K562 (cell line): ENCODE results near the gene CLIP1. TPM values are rescaled to one million over a fixed set of nuclear protein-coding genes. Genes with fewer than 3 reads are reported as not detected.

Source experiments
- CBX5 ChIP-seq: IDR thresholded peaks from 2 replicates; pipeline ENCODE4 v1.6.1; 2014; ENCODE audit warnings: low read depth, borderline replicate concordance
- CXXC5 ChIP-seq: fragments of 250-450 bp; sonication (Bioruptor Pico); IDR thresholded peaks from 2 replicates; pipeline ENCODE4 v1.8.0; 2022; ENCODE audit warnings: inconsistent platforms, mild to moderate bottlenecking, moderate library complexity
- FOSL1 ChIP-seq: fragments of 200-800 bp; sonication (Bioruptor generic); conservative IDR thresholded peaks from 2 replicates; pipeline ENCODE4 v1.6.1; 2016; ENCODE audit warnings: missing genetic modification characterization, missing compliant biosample characterization
- RBM14 ChIP-seq: fragments of 200-400 bp; formaldehyde crosslinking; IDR thresholded peaks from 2 replicates; pipeline ENCODE4 v1.6.1; 2018; ENCODE audit warnings: low read depth, mild to moderate bottlenecking, low read length, moderate library complexity, borderline replicate concordance; ENCODE audit not compliant: insufficient read depth
- SPI1 ChIP-seq: IDR thresholded peaks from 2 replicates; pipeline ENCODE4 v1.6.1; 2011; ENCODE audit warnings: low read depth, low read length, control low read depth, borderline replicate concordance
- TEAD1 ChIP-seq, 2 experiments: fragments of 450-650 bp in 1 of 2; sonication (generic) in 1 of 2; formaldehyde crosslinking; IDR thresholded peaks; 2 replicates each; pipeline versions ENCODE4 v1.4.0 to v1.8.0; 2020 to 2022; ENCODE audit warnings: mild to moderate bottlenecking in 2 of 2, missing genetic modification reagents in 1 of 2
- YBX1 ChIP-seq: fragments of 450-650 bp; IDR thresholded peaks from 2 replicates; pipeline ENCODE4 v1.7.1; 2016; ENCODE audit warnings: mild to moderate bottlenecking
- polyA plus RNA-seq, 8 experiments: library from polyadenylated mRNA; depleted of rRNA in 4 of 8; stranded (reverse) in 5 of 8; unstranded in 3 of 8; fragments of >200 nt; fragmentation: Nextera tagmentation in 2 of 8; fragmentation: Illumina TruSeq in 1 of 8; extraction: Ambion mirVana in 2 of 8; extraction: Trizol in 1 of 8; gene quantifications; 2 replicates each; pipeline versions ENCODE4 v1.2.1 to v1.2.3, GENCODE V29; 2011 to 2014; ENCODE audit warnings: inconsistent platforms in 1 of 8, missing spikeins in 1 of 8
- total RNA-seq, 7 experiments: library from RNA; depleted of rRNA in 6 of 7; stranded (reverse); fragments of >200 nt in 6 of 7; fragmentation: Illumina TruSeq in 2 of 7; extraction: Trizol in 2 of 7; gene quantifications; 2 replicates each; pipeline versions ENCODE4 v1.2.1 to v1.2.3, GENCODE V29; 2011 to 2021; ENCODE audit warnings: low replicate concordance in 1 of 7
- TF ChIP-seq, protein P1 (sequence below): fragments of 150-350 bp; IDR thresholded peaks from 2 replicates; pipeline ENCODE4 v1.6.1; 2014; ENCODE audit warnings: low read depth, mild to moderate bottlenecking, low read length, borderline replicate concordance
- TF ChIP-seq, protein P2 (sequence below): fragments of 450-650 bp; IDR thresholded peaks from 2 replicates; pipeline ENCODE4 v1.6.1; 2016; ENCODE audit warnings: mild to moderate bottlenecking, moderate library complexity

CLIP1 gene
- total and polyA plus RNA-seq, 9 of the 15 experiments (the other 6 are each of a cell fraction or from before 2014, with no cell fraction given) = 5.8 to 33.9 (median 27.6) TPM

GRCh38 chr12:122366685-122367475, 55.6 kb downstream of the CLIP1 start (continued):
- TF ChIP-seq, protein P1, sequence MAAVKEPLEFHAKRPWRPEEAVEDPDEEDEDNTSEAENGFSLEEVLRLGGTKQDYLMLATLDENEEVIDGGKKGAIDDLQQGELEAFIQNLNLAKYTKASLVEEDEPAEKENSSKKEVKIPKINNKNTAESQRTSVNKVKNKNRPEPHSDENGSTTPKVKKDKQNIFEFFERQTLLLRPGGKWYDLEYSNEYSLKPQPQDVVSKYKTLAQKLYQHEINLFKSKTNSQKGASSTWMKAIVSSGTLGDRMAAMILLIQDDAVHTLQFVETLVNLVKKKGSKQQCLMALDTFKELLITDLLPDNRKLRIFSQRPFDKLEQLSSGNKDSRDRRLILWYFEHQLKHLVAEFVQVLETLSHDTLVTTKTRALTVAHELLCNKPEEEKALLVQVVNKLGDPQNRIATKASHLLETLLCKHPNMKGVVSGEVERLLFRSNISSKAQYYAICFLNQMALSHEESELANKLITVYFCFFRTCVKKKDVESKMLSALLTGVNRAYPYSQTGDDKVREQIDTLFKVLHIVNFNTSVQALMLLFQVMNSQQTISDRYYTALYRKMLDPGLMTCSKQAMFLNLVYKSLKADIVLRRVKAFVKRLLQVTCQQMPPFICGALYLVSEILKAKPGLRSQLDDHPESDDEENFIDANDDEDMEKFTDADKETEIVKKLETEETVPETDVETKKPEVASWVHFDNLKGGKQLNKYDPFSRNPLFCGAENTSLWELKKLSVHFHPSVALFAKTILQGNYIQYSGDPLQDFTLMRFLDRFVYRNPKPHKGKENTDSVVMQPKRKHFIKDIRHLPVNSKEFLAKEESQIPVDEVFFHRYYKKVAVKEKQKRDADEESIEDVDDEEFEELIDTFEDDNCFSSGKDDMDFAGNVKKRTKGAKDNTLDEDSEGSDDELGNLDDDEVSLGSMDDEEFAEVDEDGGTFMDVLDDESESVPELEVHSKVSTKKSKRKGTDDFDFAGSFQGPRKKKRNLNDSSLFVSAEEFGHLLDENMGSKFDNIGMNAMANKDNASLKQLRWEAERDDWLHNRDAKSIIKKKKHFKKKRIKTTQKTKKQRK = no peak
- TF ChIP-seq, protein P2, sequence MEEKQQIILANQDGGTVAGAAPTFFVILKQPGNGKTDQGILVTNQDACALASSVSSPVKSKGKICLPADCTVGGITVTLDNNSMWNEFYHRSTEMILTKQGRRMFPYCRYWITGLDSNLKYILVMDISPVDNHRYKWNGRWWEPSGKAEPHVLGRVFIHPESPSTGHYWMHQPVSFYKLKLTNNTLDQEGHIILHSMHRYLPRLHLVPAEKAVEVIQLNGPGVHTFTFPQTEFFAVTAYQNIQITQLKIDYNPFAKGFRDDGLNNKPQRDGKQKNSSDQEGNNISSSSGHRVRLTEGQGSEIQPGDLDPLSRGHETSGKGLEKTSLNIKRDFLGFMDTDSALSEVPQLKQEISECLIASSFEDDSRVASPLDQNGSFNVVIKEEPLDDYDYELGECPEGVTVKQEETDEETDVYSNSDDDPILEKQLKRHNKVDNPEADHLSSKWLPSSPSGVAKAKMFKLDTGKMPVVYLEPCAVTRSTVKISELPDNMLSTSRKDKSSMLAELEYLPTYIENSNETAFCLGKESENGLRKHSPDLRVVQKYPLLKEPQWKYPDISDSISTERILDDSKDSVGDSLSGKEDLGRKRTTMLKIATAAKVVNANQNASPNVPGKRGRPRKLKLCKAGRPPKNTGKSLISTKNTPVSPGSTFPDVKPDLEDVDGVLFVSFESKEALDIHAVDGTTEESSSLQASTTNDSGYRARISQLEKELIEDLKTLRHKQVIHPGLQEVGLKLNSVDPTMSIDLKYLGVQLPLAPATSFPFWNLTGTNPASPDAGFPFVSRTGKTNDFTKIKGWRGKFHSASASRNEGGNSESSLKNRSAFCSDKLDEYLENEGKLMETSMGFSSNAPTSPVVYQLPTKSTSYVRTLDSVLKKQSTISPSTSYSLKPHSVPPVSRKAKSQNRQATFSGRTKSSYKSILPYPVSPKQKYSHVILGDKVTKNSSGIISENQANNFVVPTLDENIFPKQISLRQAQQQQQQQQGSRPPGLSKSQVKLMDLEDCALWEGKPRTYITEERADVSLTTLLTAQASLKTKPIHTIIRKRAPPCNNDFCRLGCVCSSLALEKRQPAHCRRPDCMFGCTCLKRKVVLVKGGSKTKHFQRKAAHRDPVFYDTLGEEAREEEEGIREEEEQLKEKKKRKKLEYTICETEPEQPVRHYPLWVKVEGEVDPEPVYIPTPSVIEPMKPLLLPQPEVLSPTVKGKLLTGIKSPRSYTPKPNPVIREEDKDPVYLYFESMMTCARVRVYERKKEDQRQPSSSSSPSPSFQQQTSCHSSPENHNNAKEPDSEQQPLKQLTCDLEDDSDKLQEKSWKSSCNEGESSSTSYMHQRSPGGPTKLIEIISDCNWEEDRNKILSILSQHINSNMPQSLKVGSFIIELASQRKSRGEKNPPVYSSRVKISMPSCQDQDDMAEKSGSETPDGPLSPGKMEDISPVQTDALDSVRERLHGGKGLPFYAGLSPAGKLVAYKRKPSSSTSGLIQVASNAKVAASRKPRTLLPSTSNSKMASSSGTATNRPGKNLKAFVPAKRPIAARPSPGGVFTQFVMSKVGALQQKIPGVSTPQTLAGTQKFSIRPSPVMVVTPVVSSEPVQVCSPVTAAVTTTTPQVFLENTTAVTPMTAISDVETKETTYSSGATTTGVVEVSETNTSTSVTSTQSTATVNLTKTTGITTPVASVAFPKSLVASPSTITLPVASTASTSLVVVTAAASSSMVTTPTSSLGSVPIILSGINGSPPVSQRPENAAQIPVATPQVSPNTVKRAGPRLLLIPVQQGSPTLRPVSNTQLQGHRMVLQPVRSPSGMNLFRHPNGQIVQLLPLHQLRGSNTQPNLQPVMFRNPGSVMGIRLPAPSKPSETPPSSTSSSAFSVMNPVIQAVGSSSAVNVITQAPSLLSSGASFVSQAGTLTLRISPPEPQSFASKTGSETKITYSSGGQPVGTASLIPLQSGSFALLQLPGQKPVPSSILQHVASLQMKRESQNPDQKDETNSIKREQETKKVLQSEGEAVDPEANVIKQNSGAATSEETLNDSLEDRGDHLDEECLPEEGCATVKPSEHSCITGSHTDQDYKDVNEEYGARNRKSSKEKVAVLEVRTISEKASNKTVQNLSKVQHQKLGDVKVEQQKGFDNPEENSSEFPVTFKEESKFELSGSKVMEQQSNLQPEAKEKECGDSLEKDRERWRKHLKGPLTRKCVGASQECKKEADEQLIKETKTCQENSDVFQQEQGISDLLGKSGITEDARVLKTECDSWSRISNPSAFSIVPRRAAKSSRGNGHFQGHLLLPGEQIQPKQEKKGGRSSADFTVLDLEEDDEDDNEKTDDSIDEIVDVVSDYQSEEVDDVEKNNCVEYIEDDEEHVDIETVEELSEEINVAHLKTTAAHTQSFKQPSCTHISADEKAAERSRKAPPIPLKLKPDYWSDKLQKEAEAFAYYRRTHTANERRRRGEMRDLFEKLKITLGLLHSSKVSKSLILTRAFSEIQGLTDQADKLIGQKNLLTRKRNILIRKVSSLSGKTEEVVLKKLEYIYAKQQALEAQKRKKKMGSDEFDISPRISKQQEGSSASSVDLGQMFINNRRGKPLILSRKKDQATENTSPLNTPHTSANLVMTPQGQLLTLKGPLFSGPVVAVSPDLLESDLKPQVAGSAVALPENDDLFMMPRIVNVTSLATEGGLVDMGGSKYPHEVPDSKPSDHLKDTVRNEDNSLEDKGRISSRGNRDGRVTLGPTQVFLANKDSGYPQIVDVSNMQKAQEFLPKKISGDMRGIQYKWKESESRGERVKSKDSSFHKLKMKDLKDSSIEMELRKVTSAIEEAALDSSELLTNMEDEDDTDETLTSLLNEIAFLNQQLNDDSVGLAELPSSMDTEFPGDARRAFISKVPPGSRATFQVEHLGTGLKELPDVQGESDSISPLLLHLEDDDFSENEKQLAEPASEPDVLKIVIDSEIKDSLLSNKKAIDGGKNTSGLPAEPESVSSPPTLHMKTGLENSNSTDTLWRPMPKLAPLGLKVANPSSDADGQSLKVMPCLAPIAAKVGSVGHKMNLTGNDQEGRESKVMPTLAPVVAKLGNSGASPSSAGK = peak; percentile 96
- TF ChIP-seq CBX5 (no peak), YBX1 (no peak), TEAD1 (CRISPR knock-in tag; IDR thresholded peaks at IDR 0.05) (peak; percentile 91 to 95; a peak in 3 of 4 replicates), FOSL1 (tag) (peak; percentile 96), RBM14 (no peak), SPI1 (no peak), CXXC5 (peak; percentile 90)
- TF ChIP-seq, all 486 proteins: peak for 116
